Measurements from ENCODE around the gene SMTNL2.

Gene SMTNL2

DNA sequence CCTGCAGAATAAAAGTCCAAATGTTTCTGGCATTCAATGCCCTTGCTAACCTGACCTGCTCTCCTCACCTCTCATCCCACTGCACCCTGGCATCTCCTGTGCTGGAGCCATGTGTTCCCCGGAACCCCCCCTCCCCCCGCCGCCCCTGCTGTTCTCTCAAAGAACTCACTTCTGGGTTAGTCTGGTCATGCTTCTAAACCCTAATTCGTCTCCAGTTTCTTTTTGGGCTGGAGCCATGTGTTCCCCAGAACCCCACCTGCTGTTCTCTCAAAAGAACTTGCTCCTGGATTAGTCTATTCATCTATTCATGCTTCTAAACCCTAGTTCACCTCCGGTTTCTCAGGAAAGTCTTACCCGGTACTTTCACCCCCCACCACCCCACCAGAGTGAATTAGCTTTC is 58.0 kb downstream of the SMTNL2 start:
- no peak overlapping the region for H3K18ac ChIP-seq (ENCODE audit: low read depth in 1 of 2, low read length in 2 of 2)
- H2BK12ac ChIP-seq (ENCODE audit: low read length in 2 of 2): no peak overlapping the region
- no peak for DNase-seq
- WGBS: 47% methylated on average over 5 of the region's 6 CpGs
- H3K4me3 ChIP-seq (ENCODE audit: insufficient read depth in 1 of 2, low read depth in 1 of 2, low read length in 2 of 2): no peak overlapping the region
- no peak overlapping the region for H2BK120ac ChIP-seq (ENCODE audit: low read depth, low read length)
- no peak overlapping the region for H3K4me2 ChIP-seq (ENCODE audit: low read length, poor library complexity, severe bottlenecking)
- no peak overlapping the region for H3K23ac ChIP-seq (ENCODE audit: low read length in 2 of 2)
- no peak overlapping the region for H3K4ac ChIP-seq (ENCODE audit: low read depth in 1 of 2, low read length in 2 of 2)
- no peak overlapping the region for H4K91ac ChIP-seq (ENCODE audit: low read length)
- H3K36me3 ChIP-seq (ENCODE audit: control insufficient read depth in 1 of 2, insufficient read depth in 2 of 2, low read depth in 1 of 2, low read length in 2 of 2): no peaks in the 10 kb centered on the region
- H2AFZ ChIP-seq (ENCODE audit: low read depth, low read length): no peak overlapping the region
- H3K9ac ChIP-seq (ENCODE audit: low read length): no peak overlapping the region
- H3K27me3 ChIP-seq (ENCODE audit: control insufficient read depth in 1 of 2, insufficient read depth in 1 of 2, low read length in 2 of 2): peaks cover 66 to 82% of the 10 kb centered on the region in 2 experiments
- H3K4me1 ChIP-seq (ENCODE audit: control insufficient read depth, insufficient read depth, low read depth, low read length): peaks cover 13% of the 10 kb centered on the region
- peaks cover 4% of the 10 kb centered on the region for H3K9me3 ChIP-seq (ENCODE audit: control insufficient read depth, low read length)
- H2BK15ac ChIP-seq (ENCODE audit: low read depth, poor library complexity, severe bottlenecking): no peak overlapping the region
- no peak overlapping the region for H3K14ac ChIP-seq (ENCODE audit: low read length in 2 of 2)
- H3K79me1 ChIP-seq (replicated peaks; ENCODE audit: low read length, poor library complexity, severe bottlenecking): no peaks in the 10 kb centered on the region
- H4K8ac ChIP-seq (ENCODE audit: low read length): no peak overlapping the region
- no peak overlapping the region for H3K27ac ChIP-seq (ENCODE audit: low read length, poor library complexity, severe bottlenecking)
- H2BK5ac ChIP-seq (ENCODE audit: low read depth, low read length, poor library complexity, severe bottlenecking): no peak overlapping the region
- H2AK5ac ChIP-seq (ENCODE audit: low read length, severe bottlenecking): no peak overlapping the region

DNA sequence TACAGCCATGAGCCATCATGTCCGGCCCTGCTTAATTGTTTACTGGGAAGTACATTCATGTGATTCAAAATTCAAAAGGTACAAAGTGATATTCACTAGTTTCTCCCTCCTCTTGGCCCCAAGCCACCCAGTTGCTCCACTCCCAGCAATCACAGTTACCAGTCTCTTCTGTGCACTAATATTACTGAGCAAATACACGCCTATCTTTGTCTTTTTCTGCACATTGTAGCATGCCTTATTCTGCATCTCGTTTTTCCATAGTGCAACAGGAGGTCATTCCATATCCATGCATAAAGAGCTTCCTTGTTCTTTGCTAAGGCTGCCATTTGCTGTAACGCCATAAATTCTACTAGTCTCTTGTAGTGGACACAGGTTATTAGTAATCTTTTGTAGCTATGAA is 59.3 kb downstream of the SMTNL2 start:
- Histone ChIP-seq H3K23ac (ENCODE audit: low read length in 2 of 2) (no peak overlapping the region), H3K36me3 (ENCODE audit: control insufficient read depth in 1 of 2, insufficient read depth in 2 of 2, low read depth in 1 of 2, low read length in 2 of 2) (no peaks in the 10 kb centered on the region), H3K4ac (ENCODE audit: low read depth in 1 of 2, low read length in 2 of 2) (no peak overlapping the region), H3K27me3 (ENCODE audit: control insufficient read depth in 1 of 2, insufficient read depth in 1 of 2, low read length in 2 of 2) (peaks cover 62 to 78% of the 10 kb centered on the region in 2 experiments), H3K4me3 (ENCODE audit: insufficient read depth in 1 of 2, low read depth in 1 of 2, low read length in 2 of 2) (no peak overlapping the region), H2BK12ac (ENCODE audit: low read length in 2 of 2) (no peak overlapping the region), H2BK5ac (ENCODE audit: low read depth, low read length, poor library complexity, severe bottlenecking) (no peak overlapping the region), H3K79me1 (replicated peaks; ENCODE audit: low read length, poor library complexity, severe bottlenecking) (no peaks in the 10 kb centered on the region), H2BK120ac (ENCODE audit: low read depth, low read length) (no peak overlapping the region), H4K8ac (ENCODE audit: low read length) (no peak overlapping the region), H3K9me3 (ENCODE audit: control insufficient read depth, low read length) (peaks cover 4% of the 10 kb centered on the region), H4K91ac (ENCODE audit: low read length) (no peak overlapping the region), H3K4me2 (ENCODE audit: low read length, poor library complexity, severe bottlenecking) (no peak overlapping the region), H2AK5ac (ENCODE audit: low read length, severe bottlenecking) (no peak overlapping the region), H3K27ac (ENCODE audit: low read length, poor library complexity, severe bottlenecking) (no peak overlapping the region), H3K4me1 (ENCODE audit: control insufficient read depth, insufficient read depth, low read depth, low read length) (peaks cover 13% of the 10 kb centered on the region), H2BK15ac (ENCODE audit: low read depth, poor library complexity, severe bottlenecking) (no peak overlapping the region), H2AFZ (ENCODE audit: low read depth, low read length) (no peak overlapping the region), H3K18ac (ENCODE audit: low read depth in 1 of 2, low read length in 2 of 2) (no peak overlapping the region), H3K9ac (ENCODE audit: low read length) (no peak overlapping the region), H3K14ac (ENCODE audit: low read length in 2 of 2) (no peak overlapping the region)
- no peak for DNase-seq
- WGBS: 79% methylated on average over 4 of the region's 4 CpGs

DNA sequence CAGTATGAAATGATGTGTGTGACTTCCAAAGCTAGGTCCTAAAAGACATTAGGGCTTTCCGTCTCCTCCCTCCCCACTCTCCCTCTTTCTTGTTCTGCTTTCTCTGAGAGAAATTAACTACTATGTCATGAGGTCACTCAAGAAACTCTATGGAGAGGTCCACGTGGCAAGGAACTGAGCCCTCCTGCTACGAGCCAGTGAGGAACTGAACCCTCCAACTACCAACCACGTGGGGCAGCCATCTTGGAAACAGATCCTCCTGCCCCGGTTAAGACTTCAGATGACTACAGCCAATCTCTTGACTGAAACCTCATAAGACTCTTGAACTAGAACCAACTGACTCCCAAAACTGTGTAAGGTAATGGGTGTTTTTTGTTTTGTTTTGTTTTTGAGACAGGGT is 61.3 kb downstream of the SMTNL2 start:
- Histone ChIP-seq H3K79me1 (replicated peaks; ENCODE audit: low read length, poor library complexity, severe bottlenecking) (no peaks in the 10 kb centered on the region), H3K9ac (ENCODE audit: low read length) (no peak overlapping the region), H4K91ac (ENCODE audit: low read length) (no peak overlapping the region), H2AK5ac (ENCODE audit: low read length, severe bottlenecking) (no peak overlapping the region), H3K4me3 (ENCODE audit: insufficient read depth in 1 of 2, low read depth in 1 of 2, low read length in 2 of 2) (no peak overlapping the region), H4K8ac (ENCODE audit: low read length) (no peak overlapping the region), H2BK120ac (ENCODE audit: low read depth, low read length) (no peak overlapping the region), H3K18ac (ENCODE audit: low read depth in 1 of 2, low read length in 2 of 2) (no peak overlapping the region), H3K36me3 (ENCODE audit: control insufficient read depth in 1 of 2, insufficient read depth in 2 of 2, low read depth in 1 of 2, low read length in 2 of 2) (no peaks in the 10 kb centered on the region), H3K14ac (ENCODE audit: low read length in 2 of 2) (no peak overlapping the region), H2BK5ac (ENCODE audit: low read depth, low read length, poor library complexity, severe bottlenecking) (no peak overlapping the region), H3K4me2 (ENCODE audit: low read length, poor library complexity, severe bottlenecking) (no peak overlapping the region), H3K27me3 (ENCODE audit: control insufficient read depth in 1 of 2, insufficient read depth in 1 of 2, low read length in 2 of 2) (peaks cover 56 to 82% of the 10 kb centered on the region in 2 experiments), H3K4me1 (ENCODE audit: control insufficient read depth, insufficient read depth, low read depth, low read length) (peaks cover 9% of the 10 kb centered on the region), H3K27ac (ENCODE audit: low read length, poor library complexity, severe bottlenecking) (no peak overlapping the region), H3K23ac (ENCODE audit: low read length in 2 of 2) (no peak overlapping the region), H3K4ac (ENCODE audit: low read depth in 1 of 2, low read length in 2 of 2) (no peak overlapping the region), H3K9me3 (ENCODE audit: control insufficient read depth, low read length) (peaks cover 4% of the 10 kb centered on the region), H2BK15ac (ENCODE audit: low read depth, poor library complexity, severe bottlenecking) (no peak overlapping the region), H2BK12ac (ENCODE audit: low read length in 2 of 2) (no peak overlapping the region), H2AFZ (ENCODE audit: low read depth, low read length) (no peak overlapping the region)
- no peak for DNase-seq
- 73% methylated on average over 5 of the region's 5 CpGs for WGBS

DNA sequence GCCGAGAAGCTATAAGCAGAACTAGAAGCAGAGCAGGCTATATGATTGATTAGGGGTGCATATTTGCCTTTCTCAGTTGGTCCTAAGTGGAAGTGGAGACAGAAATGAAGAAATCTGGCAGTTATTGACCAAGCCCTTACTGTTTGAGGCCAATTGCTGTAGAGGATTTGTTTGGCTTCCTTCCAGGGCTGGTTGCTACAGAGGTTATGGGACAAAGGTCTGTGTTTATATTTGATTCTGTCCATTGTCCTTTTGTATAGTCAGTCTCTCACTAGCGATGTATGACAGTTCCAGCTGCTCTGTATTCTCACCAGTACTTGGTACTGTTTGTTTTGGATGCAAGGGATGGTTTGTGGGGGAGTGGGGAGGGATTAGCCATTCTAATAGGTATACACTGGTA is 64.4 kb downstream of the SMTNL2 start:
- peaks cover 26 to 64% of the 10 kb centered on the region in 2 experiments for H3K27me3 ChIP-seq (ENCODE audit: control insufficient read depth in 1 of 2, insufficient read depth in 1 of 2, low read length in 2 of 2)
- no peak overlapping the region for H3K9ac ChIP-seq (ENCODE audit: low read length)
- H3K4me2 ChIP-seq (ENCODE audit: low read length, poor library complexity, severe bottlenecking): no peak overlapping the region
- H4K8ac ChIP-seq (ENCODE audit: low read length): no peak overlapping the region
- no peak overlapping the region for H3K23ac ChIP-seq (ENCODE audit: low read length in 2 of 2)
- H3K18ac ChIP-seq (ENCODE audit: low read depth in 1 of 2, low read length in 2 of 2): no peak overlapping the region
- no peak overlapping the region for H3K4ac ChIP-seq (ENCODE audit: low read depth in 1 of 2, low read length in 2 of 2)
- H3K4me3 ChIP-seq (ENCODE audit: insufficient read depth in 1 of 2, low read depth in 1 of 2, low read length in 2 of 2): no peak overlapping the region
- H3K27ac ChIP-seq (ENCODE audit: low read length, poor library complexity, severe bottlenecking): no peak overlapping the region
- H3K4me1 ChIP-seq (ENCODE audit: control insufficient read depth, insufficient read depth, low read depth, low read length): no peaks in the 10 kb centered on the region
- no peak overlapping the region for H4K91ac ChIP-seq (ENCODE audit: low read length)
- no peak overlapping the region for H2BK12ac ChIP-seq (ENCODE audit: low read length in 2 of 2)
- no peaks in the 10 kb centered on the region for H3K36me3 ChIP-seq (ENCODE audit: control insufficient read depth in 1 of 2, insufficient read depth in 2 of 2, low read depth in 1 of 2, low read length in 2 of 2)
- H3K9me3 ChIP-seq (ENCODE audit: control insufficient read depth, low read length): peaks cover 4% of the 10 kb centered on the region
- DNase-seq: no peak
- H2BK120ac ChIP-seq (ENCODE audit: low read depth, low read length): no peak overlapping the region
- no peak overlapping the region for H3K14ac ChIP-seq (ENCODE audit: low read length in 2 of 2)
- no peak overlapping the region for H2BK5ac ChIP-seq (ENCODE audit: low read depth, low read length, poor library complexity, severe bottlenecking)
- no peak overlapping the region for H2AK5ac ChIP-seq (ENCODE audit: low read length, severe bottlenecking)
- H3K79me1 ChIP-seq (replicated peaks; ENCODE audit: low read length, poor library complexity, severe bottlenecking): no peaks in the 10 kb centered on the region
- 90% methylated on average over 2 of the region's 2 CpGs for WGBS
- H2AFZ ChIP-seq (ENCODE audit: low read depth, low read length): no peak overlapping the region
- no peak overlapping the region for H2BK15ac ChIP-seq (ENCODE audit: low read depth, poor library complexity, severe bottlenecking)
